ENCODE data around the gene OCA2.
"Not testable (repeated sequence)": the region's sequence is repeated elsewhere in the genome, so short reads cannot be mapped to it uniquely, and the experiment has no call there.

OCA2 gene

DNA sequence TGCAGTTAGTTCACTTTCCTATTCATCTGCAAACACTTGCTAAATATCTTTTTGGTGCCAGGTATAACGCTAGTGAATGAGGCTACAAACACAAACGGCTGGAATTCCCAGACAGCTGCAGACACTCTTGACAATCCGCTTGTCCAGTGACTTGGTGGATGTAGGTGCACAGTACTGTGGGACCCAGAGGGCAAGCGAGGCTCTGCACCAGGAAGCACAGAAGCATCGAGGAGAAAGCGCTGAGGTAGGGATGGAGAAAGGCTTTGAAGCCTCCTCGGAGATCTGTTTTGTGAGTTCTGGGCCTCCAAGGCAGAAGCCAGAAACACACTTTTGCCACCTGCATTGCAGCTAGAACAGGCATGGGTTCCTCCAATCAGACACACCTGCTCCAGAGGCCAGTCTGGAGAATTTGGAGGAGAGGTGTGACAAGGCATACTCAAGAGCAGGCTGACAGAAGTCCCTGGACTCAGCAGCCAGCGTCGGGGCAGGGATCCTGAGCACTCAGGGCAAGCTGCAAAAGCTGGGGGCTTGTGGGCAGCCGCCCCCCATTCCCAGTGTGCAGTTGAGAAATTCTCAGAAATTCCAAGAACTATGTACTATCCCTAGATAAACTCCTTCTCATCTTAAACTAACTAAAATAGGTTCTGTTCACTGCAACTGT, 232.5 kb downstream of the OCA2 start:
- no peak for DNase-seq

DNA sequence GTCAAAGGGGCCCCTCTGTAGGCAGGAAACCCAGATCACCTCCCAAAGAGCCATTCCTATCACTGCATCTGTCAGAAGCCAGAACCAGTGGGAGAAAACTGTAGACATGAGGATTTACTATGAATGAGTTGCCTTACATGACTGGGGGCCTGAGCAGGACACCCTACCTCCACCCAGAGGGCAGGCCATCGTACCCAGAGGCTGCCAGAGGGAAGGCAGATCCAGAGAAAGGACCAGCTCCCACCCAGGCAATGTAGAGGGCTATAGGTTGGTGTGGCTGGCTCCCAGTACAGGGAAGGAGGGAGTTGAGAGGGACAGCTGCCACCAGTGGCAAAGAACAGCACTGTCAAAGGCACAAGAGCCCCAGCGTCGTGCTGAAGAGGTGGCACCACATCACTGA, 233.2 kb downstream of the OCA2 start:
- no peak for DNase-seq

DNA sequence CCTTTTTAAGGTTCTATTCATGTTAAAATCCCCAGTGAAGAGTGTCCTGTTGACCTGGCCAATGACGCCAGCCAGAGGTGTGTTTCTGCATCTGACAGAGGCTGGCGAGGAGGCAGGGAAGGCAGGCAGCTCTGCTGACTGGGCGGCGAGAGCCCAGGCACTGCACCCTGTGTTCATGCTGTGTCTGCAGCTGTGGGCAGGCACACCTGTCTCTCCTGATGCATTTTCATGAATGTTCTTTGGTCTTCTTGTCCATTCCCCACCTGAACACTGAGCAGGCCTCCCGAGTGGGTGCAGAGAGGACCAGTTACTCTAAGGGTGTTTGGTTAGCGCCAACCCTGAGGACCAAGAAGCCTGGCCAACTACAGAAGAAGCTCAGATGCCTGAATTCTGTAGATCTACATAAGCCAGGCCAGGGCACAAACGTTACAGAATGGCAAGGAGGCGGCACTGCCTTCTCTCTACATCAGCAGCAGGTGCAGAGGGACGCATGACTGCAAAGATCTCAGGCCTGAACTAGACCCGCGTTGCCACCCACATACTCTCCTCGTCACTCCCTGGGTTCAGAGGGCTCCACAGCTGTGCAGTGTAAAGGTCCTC, 233.7 kb downstream of the OCA2 start:
- DNase-seq = no peak

DNA sequence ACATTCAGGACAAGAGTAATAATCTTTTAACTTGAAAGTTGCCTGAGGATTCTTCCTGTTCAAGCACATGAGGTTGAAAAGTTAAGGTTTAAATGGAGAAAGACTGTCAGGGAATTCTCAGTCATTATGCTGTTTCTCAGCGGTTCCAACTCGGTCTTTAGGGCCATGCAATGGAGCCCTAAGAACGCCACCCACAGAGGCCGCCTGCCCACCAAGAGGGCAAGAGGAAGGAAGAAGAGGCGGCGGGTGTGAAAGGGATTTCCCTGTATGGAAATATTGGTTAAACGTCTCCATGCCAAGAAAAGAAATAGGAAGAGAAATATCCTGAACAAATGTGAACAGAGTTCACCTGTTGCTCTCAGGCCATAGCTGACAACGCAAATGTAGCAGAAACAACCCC, 234.4 kb downstream of the OCA2 start:
- DNase-seq = no peak

DNA sequence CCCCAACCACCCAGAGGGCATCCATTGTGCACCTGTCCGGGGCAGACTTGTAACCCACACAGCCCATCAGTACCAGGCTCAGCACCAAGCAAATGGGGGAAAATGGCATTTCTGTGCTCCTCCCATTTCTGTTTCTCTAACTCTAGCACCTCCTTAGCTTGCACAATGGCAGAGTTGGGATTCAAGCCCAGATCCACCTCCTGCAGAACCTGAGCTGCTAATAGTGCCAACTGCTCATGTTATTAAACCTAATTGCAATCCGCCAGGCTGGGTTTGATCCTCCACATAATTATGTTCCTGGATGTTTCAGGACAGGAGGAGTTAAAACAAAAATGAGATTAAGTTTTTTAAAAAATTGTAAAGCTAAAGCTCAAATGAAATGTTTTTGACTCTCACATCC, 235.0 kb downstream of the OCA2 start:
- no peak for DNase-seq

DNA sequence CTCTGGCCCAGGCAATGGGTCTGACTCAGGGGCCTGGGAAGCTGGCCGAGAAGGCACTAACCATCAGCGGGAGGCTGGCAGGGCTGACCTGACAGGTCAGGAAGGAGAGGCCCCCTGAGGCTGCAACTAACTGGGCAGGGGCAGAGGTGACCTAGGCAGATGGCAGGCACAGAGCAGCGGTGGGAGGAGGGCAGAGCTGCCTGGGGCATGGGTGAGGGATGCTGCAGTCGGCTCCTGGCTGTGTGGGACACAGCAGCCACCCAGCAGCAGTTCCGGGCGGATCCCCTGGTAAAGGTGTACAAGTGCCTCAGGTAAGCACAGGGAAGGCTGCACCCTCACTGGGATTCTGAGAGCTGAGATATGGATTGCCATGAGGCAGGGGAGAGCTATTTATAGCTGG, 236.1 kb downstream of the OCA2 start:
- DNase-seq = no peak

DNA sequence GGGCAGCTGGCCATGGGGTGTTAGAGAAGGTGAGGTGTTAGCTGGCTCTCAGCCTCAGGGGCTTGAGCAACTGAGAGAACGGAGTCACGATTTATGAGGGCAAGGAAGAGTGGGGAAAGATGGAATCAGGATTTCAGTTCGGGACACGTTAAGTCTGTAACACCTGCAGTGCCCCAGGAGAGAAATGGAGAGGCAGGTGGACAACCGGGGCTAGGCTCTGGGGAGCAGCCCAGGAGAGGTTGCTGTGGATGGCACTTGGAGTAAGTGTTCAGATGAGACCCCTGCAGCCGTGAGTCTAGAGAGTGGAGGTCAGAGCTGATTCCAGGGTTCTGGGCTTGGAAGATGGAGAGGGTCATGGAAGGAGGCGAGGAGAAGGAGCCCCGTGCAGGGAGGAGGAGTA, 237.9 kb downstream of the OCA2 start:
- no peak for DNase-seq

DNA sequence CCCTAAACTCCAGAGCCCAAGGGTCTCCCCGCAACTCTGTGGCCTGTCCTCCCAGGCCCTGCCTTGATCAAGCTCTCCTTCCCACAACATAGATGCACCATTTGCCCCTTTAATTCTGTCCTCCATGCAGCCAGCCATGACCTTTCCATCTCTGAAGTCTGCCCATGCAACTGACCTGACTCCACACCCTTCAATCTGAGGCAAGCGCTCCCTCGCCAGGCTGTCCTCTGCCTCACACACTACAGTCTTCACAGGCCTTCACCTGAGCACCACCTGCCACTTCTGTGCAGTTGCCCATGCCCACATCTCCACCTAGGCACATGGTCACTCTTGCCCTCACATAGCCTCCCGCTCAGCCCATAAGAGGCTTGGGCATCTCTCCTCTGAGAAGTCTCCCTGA, 244.0 kb downstream of the OCA2 start:
- no peak for DNase-seq

DNA sequence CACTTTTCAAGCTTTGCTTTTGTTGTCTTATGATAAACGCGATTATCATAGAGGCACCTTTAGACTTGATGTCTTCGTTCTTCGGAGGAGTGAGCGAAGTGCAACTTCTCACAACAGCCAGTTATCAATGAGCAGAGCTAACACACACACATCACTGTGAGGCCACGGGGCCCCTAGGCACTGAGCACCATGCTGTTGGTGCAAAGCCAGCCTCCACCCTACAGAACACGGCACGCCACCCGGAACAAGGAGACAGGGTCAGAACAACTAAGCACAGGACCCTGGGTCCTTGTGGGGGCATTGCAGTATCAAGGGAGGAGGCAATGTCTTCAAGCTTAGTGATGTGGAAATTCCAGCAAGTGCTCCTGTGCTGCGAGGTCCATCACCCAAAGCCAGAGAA, 244.5 kb downstream of the OCA2 start:
- DNase-seq = no peak

DNA sequence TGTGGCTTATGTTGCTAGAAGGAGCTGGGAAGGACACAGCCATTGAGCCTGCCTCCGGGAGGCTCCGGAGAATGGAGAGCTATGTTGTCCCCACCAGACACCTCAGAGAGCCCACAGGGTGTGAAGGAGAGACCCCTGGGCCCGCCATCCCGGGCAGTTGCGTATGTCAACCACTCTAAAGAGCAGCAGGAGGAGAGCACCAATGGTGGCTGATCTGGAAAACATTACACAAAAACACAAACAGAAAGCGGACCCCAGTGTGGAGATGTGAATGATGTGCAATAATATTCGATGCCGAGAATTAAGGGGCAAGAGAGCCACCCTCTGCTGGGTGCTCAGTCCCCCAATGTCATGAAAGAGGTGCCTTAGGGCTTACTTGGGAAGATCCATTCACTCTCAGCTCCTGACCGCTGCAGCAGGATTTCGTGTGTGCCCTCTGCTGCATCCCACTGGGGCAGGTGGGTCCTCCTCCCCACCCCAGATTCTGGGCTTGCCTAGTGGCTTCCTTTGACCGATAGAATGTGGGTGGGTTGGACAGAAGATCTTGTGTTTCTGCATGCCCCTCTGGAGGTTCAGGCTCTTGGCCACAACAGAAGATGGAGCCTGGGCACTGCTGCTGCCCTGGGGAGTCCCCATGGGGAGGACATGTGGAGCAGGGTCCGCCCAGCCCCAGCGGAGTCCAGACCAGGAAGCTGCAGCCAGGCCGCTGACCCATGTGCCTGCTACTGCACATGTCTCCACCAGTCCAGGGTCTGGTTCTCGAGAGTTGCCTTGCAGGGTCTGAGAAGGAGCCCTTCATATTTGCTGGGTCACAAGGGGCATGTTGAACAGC, 245.3 kb downstream of the OCA2 start:
- DNase-seq = no peak

DNA sequence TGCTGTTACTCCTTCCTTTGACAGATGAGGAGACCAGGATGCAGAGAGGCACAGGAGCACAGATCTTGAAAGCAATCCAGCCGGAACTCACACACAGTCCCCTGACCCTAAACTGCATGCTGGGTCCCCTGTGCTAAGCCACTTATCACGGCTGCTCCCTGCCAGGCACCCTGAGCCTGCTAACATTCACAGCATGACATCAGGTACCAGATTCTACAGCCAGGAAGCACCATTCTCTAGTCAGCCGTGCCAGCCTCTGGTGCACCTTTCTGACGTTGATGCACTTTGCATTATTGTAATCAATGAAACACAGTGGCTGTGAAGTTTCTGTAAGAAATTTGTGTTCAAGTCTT, 247.3 kb downstream of the OCA2 start:
- no peak for DNase-seq

DNA sequence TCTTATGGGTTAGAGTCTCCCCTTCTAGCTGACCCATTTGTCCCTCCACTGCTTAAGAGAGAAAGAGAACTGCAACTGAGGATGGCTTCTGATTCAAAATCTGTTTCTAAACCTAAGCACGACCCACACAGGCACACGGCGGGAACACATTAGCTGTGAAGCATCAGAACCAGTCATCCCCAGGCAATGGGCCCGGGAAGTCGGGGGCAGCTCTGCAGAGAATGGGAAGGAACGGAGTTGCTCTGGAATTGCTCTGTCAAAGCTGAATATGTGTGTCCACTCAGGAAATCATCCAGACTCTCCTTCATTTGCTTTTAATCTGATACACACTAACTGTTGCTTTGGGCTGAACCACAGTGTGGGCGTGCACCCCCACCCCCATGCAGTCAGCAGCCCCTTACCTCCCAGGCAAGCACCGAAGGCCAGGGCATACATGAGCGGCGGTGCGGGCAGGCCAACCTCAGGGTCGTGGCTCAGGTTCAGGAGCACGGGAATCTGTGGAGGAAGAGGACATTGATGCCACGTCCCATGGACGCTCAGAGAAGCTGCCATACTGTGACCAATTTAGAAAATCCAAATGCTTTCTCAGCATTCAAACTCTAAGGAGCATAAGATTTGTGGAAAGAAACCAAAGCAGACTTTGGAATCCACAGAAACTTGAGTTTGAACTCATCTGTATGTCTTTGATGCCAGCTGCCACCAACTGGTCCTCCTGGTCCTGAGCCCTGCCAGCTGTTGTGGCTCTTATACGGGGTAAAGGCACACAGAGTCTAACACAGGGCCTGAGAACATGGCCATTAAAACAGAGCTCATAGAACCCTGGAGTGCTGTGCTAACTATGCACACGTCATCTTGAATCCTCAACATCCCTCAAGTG, 247.9 kb downstream of the OCA2 start:
- no peak for DNase-seq

DNA sequence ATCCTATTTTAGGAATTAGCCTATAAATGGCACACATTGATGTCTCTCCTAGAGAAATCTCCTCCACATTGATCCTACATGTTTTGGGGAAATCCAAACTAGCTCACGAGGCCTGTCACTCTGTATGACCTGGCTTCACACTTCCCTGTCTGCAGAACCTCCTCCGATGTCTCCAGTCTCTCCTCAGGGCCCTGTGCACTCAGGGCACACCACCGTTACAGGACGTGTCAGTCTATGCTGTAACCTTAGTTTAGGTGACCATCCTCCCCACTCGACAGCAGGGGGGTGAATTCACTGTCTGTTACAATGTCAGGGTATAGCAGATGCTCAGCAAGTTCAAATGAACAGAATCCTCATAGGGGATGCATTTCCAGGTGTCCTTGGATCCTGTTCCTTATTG, 249.1 kb downstream of the OCA2 start:
- DNase-seq = no peak

DNA sequence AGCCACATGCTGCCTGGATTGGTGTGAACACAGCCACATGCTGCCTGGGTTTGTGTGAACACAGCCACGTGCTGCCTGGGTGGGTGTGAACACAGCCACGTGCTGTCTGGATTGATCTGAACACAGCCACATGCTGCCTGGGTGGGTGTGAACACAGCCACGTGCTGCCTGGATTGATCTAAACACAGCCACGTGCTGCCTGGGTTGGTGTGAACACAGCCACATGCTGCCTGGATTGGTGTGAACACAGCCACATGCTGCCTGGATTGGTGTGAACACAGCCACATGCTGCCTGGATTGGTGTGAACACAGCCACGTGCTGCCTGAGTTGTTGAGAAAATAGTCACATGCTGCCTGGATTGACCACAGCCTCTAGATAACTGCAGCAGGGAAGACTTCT, 250.2 kb downstream of the OCA2 start:
- not testable (repeated sequence) for DNase-seq

DNA sequence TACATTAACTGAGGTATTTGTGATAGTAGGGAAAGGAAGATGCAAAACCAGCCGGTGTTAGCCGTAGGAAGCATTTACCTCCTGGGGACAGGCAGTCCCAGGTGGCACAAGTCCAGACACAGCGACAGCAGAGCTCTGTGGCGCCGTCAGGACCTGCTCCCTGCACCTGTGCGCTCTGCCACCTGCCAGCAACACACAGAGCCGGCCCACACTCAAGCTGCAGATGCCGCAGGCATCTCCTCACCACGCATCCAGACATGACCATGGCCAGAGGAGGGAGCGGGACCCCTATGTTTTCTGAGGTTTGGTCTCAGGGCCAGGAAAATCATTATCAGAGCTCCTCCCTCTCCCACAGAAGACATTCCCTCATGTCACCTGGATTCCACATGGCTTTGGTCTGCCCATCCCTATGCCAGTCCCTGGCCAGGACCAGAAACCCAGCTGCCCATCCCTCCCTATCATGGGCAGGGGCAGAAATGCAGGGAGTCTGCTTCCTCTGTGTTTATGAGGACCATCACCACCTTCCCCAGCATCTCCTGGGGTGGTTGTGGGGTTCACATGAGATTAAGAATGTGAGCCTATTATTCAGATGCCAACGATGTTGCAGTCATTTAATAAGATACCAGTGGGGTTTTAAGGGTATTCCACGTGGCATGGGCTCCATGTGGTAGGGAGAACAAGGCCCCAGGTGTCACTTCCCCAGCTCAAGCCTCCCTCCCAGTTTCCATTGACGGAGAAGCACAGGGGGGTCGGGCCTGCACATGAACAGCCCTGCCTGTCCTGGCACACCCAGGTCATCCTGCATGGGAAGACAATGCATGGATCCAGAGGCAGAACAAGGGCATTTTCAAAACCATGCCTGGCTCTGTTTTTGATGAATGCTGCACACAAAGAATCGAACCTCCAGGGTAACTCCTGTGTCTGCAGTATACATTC, 251.1 kb downstream of the OCA2 start:
- DNase-seq = no peak

DNA sequence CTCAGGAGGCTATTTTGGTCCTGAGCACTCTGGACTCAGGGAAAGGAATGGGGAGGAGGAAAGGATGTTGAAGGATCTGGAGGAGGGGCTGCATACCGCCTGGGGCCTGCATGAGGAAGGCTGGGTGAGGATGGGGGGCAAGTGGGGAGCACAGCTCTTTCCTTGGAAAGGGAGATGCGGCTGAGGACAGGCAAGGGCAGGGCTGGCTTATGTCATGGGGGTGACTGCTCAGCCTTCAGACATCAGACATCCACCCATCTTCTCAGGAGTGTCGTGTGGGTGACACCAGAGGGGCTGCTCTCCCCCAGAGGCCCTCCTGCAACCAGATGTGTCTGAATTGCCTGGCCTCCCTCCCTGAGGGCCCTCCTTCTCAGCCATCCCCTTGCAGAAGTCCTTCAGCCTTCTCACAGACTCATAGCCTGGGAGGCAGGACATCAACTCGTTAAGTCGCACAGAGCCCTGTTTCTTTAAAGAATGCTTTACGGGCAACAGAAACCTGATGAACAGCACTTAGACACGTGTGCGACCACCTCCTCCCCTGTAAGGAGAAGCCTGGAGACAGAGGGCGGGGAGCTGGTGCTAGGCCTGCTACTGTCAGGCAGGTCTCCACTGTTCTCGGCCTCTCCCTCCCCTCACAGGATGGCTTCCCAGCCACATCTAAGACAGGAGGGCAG, 252.3 kb downstream of the OCA2 start:
- no peak for DNase-seq

DNA sequence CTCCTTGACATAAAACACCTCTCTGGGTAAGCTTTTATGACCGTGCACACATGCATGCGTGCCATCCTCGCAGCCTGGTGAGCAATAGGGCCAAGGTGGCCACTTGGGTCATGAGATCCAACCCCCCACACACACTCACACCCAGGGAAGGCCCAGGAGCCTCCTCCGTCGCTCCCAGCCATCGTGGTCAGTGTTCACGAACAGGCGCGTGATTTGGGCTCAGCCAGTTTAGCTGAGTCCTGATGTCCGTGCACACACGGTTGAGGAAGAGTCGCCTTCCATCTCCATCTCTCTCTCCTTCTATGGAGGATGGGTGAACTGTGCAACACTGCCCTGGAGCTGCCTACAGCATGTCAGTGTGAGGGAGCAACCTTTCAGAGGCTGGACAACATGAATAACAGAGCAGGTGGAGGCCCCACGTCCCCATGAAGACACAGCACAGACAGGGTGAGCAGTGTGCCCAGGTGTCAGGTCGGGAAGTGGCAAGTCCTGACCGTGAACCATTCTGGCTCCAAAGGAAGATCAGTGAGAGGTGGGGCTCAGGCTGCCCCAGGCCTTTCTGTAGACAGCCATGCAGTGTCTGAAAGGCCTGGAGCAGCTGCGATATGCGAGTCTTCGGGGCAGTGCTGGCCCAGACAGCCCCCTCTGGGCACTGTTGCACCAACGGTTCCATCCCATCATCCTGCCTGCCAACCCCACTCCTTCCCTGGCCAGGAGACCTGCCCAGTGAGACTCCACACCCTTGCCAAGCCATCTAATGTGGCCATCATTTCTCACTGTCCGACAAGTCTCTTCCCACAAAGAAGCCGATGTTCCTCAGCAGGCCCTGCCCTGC, 253.4 kb downstream of the OCA2 start:
- no peak for DNase-seq

DNA sequence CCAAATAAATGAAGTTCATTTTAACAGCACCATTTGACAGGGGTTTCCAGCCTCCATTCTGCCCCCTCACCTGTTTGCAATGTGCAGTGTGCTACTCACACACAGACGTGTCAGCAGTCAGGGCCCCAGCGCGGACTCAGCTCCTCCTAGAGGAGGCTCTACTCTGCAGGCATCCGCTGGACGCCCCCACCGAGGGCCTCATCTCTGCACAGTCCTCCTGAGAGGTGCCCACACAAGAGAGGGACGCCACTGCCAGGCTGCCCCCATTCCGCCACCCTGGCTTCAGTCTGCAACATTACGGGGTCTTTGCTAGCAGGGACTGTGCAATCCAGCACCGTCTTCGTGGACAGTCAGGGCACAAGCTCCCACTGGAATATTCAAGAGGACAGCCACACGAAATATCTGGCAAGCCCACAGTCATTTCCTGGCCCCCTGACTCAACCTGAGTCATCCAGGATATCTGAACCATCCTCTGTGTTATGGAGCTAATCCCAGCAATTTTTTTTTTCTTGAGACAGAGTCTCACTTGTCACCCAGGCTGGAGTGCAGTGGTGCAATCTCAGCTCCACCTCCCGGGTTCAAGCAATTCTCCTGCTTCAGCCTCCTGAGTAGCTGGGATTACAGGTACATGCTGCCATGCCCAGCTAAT, 255.0 kb downstream of the OCA2 start:
- no peak for DNase-seq

DNA sequence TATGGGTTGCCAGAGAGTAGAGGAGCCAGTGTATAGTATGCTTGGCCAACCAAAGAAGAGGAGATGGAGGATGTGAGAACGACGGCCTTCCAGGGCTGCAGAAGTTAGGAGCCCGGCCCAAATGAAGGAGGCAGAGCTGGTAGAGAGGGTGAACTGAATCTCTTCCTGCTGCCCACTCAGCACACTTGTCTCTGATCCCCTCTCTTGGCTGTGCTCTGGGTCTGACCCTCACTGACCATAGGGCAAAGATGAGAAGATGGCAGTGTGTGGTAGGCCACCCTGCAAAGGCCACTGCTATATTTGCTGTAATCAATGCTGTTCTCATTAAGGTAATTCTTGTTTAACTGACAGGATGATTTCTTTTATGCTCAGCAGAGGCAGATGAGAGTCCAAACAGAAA, 256.0 kb downstream of the OCA2 start:
- no peak for DNase-seq

DNA sequence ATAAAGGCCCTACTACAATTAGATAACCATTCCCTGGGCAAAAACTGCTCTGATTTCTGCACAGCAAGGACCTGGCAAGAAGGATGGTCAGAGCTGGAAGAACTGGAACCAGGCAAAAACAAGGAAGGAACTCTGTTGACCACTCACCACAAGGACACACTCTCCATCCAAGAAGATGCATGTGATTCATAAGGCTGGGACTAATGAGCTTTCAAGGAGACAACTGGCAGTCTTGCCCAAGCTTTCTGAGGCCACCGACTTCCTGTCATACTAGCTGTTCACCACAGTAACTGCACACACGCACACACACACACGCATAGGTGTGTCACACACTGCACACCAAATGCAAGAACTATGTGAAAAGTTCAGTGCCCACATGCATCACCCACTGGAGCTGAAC, 256.6 kb downstream of the OCA2 start:
- no peak for DNase-seq

Data from amniotic stem cell (primary cell).